ENCODE data around the gene CROCC.

Gene CROCC

GRCh38 chr1:17017435-17017834 lies 95.7 kb downstream of the CROCC start:
- DNase-seq: no peak

DNA sequence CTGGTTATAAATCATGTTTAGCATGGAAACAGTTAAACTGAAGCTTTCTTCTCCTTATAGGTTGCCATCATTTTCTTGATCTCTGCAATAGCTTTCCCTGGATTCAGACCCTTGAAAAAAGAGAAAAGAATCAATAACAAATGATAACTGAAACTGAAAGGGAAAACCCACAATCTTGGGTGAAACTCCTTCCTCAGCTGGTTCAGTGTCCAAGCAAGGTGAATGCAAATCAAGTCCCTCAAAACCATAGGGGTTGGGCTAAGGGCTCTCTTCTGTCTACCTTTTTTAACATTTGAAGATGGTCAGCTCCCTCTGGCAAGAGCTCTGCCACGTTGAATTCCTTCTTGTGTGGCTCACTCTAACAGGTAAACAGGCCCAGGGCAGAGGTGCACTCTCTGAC lies 97.1 kb downstream of the CROCC start:
- DNase-seq: no peak

DNA sequence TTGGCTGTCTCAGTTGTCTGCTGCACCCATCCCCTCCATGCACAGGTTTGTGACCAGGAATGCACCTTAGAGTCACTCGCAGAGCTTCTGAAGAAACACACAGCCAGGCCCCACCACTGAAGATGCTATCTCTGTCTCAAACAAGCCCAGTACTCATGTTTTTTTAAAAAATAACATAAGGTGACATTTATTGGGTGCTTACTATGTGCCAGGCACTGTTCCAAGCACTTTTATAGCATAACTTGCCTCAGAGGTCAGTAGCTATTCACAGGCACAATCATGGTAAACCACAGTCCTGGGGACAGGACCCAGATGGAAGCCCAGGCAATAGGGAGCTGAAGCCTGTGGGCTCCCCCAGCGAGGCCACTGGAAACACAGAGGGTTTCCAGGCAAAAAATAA lies 98.8 kb downstream of the CROCC start:
- no peak for DNase-seq

DNA sequence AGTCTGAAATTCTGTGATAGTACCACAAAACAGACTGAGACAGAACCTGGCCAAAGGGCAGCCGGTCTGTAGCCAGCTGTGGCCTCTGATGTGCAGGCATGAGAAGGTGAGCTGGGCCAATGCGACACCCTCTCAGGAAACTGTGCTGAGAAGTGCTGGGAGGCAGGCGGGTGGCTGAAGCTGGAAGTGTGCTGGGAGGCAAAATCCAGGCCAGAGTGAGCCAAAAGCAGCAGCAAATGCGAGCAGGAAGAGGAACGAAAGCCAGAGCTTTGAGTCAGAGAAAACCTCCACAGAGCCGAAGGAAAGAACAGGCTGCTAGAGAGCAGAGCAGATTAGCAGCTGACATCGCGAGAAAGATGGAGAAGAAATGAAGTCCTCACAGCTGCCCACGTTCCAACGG lies 100.2 kb downstream of the CROCC start:
- DNase-seq: no peak

Data from cerebellar nuclear complex (tissue), 1 donor.